ENCODE results near the gene MAT2A. TPM values are rescaled to one million over a fixed set of nuclear protein-coding genes. Genes with fewer than 3 reads are reported as not detected.

Gene MAT2A
- total RNA-seq, 2 experiments from 2014 or later: 336 to 462 TPM

DNA sequence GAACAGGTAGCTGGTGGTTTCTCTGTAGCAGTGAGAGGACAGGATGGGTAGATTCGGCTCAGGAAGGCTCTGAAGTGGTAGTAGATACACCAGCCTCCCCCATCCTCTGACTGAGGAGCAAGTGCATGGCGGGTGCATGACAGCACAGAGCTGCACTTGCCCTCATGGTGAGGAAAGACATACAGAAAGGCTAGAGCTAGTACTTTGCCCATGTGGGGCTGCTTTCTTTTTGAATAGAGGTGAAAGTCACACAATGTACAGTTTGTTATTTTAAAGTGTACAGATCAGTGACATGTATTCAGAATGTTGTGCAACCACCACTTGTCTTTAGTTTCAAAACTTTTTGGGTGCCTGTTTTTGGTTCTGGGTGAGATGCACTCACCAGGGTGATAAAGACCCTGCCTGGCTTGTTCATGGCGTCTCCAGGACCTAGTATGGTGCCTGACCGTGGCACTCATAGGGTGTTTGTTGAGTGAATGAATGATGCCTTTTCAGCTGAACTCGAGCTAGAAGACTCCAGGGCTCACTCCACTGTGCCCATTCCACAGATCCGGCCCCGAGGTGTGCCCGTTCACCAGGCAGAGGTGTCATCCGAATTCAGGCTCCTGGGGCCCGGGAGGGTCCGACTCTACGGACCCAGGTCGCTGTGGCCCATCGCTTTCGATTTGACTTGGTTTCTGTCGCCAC is 44.8 kb downstream of the MAT2A start:
- BruUV-seq (replicated peaks): no TSS peak
- Histone ChIP-seq H3K9me3 (ENCODE audit: low read length) (no peaks in the 10 kb centered on the region), H3K79me2 (ENCODE audit: insufficient read depth, low read depth, low read length) (peaks cover 16% of the 10 kb centered on the region; the same call in 1 of the 2 replicates), H3K27ac (ENCODE audit: low read depth, low read length, poor library complexity, severe bottlenecking) (no peak overlapping the region), H3K36me3 (ENCODE audit: insufficient read depth, low read length) (peaks cover 49% of the 10 kb centered on the region), H3K4me1 (ENCODE audit: insufficient read depth, low read length, poor library complexity, severe bottlenecking) (peaks cover 27% of the 10 kb centered on the region), H3K9me2 (ENCODE audit: insufficient read depth, low read length) (no peaks in the 10 kb centered on the region), H3K4me2 (ENCODE audit: low read length) (no peak overlapping the region), H4K20me1 (ENCODE audit: insufficient read depth, low read length) (no peaks in the 10 kb centered on the region), H2AFZ (ENCODE audit: low read length) (no peak overlapping the region), H3K4me3 (ENCODE audit: low read depth, low read length, poor library complexity, severe bottlenecking) (no peak overlapping the region)
- ChIA-PET POLR2A (interaction anchor here (0.8 kb wide), 1 partner anchor 13 kb away, joined by 3 read pairs; no protein-coding TSS in a partner anchor), CTCF (ENCODE audit: unreplicated experiment) (no interaction called here)
- DNase-seq (ENCODE audit: low spot score): no peak
- TF ChIP-seq CTCF (conservative IDR thresholded peaks at IDR 0.05; ENCODE audit: low read length): no peak
- no peak for TF ChIP-seq EZH2phosphoT487 (IDR thresholded peaks at IDR 0.05; ENCODE audit: borderline replicate concordance, low read depth, low read length)
- intact Hi-C loops (cut with micrococcal nuclease; ENCODE audit: unreplicated experiment): no loop called here

DNA sequence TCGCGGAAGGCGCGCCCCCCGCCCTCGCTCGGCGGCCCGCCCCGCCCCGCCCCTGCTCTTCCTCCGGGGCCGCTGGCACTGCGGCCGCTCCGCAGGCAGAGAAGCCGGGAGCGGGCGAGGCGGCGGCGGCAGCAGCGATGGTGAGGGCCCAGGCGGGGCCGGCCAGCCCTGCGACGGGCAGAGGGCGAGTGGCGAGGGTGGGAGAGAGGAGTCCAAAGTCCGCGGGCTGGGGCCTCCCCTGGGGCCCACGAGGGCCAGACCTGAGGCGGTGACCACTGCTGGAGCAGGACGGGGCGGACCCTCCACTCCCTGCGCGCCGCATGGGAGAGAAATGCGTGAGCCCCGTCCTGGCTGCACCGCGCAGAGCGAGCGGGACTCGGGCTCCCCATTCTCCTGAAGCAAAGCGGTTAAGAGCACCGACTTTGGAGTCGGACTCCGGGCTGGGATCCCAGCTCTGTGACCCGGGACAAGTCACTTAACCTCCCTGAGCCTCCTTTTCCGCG is 45.4 kb downstream of the MAT2A start, which contains the start of gene VAMP5:
TSS of gene VAMP5 (plus strand) at position 78 of the 503 bp plus-strand sequence. CDS start at position 138, 60 bp downstream.
- intact Hi-C loops (cut with micrococcal nuclease; ENCODE audit: unreplicated experiment): no loop called here
- H3K4me2 ChIP-seq (ENCODE audit: low read length): no peak within 1 kb of the TSS
- BruUV-seq (replicated peaks): no TSS peak
- POLR2A ChIA-PET: no interaction called here
- H3K9me2 ChIP-seq (ENCODE audit: insufficient read depth, low read length): no peaks in the 10 kb centered on the region
- peaks cover 45% of the 10 kb centered on the region for H3K36me3 ChIP-seq (ENCODE audit: insufficient read depth, low read length)
- TF ChIP-seq EZH2phosphoT487 (IDR thresholded peaks at IDR 0.05; ENCODE audit: borderline replicate concordance, low read depth, low read length) (no peak), CTCF (conservative IDR thresholded peaks at IDR 0.05; ENCODE audit: low read length) (no peak)
- no peak within 1 kb of the TSS for H3K27ac ChIP-seq (ENCODE audit: low read depth, low read length, poor library complexity, severe bottlenecking)
- H3K79me2 ChIP-seq (ENCODE audit: insufficient read depth, low read depth, low read length): peaks cover 10% of the 10 kb centered on the region; the same call in 1 of the 2 replicates
- H3K4me3 ChIP-seq (ENCODE audit: low read depth, low read length, poor library complexity, severe bottlenecking): no peak within 1 kb of the TSS
- H3K4me1 ChIP-seq (ENCODE audit: insufficient read depth, low read length, poor library complexity, severe bottlenecking): peaks cover 21% of the 10 kb centered on the region
- no peaks in the 10 kb centered on the region for H3K9me3 ChIP-seq (ENCODE audit: low read length)
- no peaks in the 10 kb centered on the region for H4K20me1 ChIP-seq (ENCODE audit: insufficient read depth, low read length)
- H2AFZ ChIP-seq (ENCODE audit: low read length): no peak within 1 kb of the TSS
- DNase-seq (ENCODE audit: low spot score): no peak
- CTCF ChIA-PET (ENCODE audit: unreplicated experiment): no interaction called here
